Thyroid gland (tissue), 4 donors: ENCODE results near the gene TRMU. TPM values are rescaled to one million over a fixed set of nuclear protein-coding genes. Genes with fewer than 3 reads are reported as not detected.

Experiments used
- DNase-seq, 2 donors: peaks; one replicate each; pipeline ENCODE4 v3.0.0-alpha.2; 2019
- H3K27ac ChIP-seq, 3 donors: fragments of 200-600 bp; sonication (generic); 1 replicate in 2 of 3; 2 replicates in 1 of 3; pipeline ENCODE4 v1.5.1; 2016 to 2019; ENCODE audit warnings: mild to moderate bottlenecking in 1 of 3, moderate library complexity in 1 of 3
- H3K27me3 ChIP-seq: fragments of 200-600 bp; sonication (generic); one replicate; pipeline ENCODE4 v1.5.1; 2019
- H3K36me3 ChIP-seq, 2 donors: fragments of 200-600 bp; sonication (generic); one replicate each; pipeline ENCODE4 v1.5.1; 2016 to 2019
- H3K4me1 ChIP-seq, 2 donors: fragments of 200-600 bp; sonication (generic); one replicate each; pipeline ENCODE4 v1.5.1; 2017 to 2019
- H3K4me3 ChIP-seq, 3 donors: fragments of 200-600 bp; sonication (generic); replicated peaks in 1 of 3; 1 replicate in 2 of 3; 2 replicates in 1 of 3; pipeline ENCODE4 v1.5.1; 2016; ENCODE audit warnings: mild to moderate bottlenecking in 1 of 3
- H3K9me3 ChIP-seq: fragments of 200-600 bp; sonication (generic); one replicate; pipeline ENCODE4 v1.5.1; 2017
- POLR2A ChIP-seq, 2 donors: fragments of 450-650 bp; IDR thresholded peaks; one replicate each; pipeline ENCODE4 v1.6.1; 2017; ENCODE audit warnings: antibody characterized with exemption in 2 of 2, mild to moderate bottlenecking in 2 of 2, moderate library complexity in 1 of 2
- WGBS, 2 donors: methylation state at CpG; one replicate each; pipeline ENCODE4 v1.1.5; 2017; 5-methylcytosine and 5-hydroxymethylcytosine counted together
- intact Hi-C: fragments of 100-400 bp; cut with DNase I; formaldehyde crosslinking; loops from one replicate; pipeline ENCODE4 v1.15.1; 2023
- total RNA-seq, 4 donors: library from RNA; depleted of rRNA; stranded (reverse); fragments of >200 nt; gene quantifications; one replicate each; pipeline ENCODE4 v1.2.3, GENCODE V29; 2016
- TF ChIP-seq, protein P1 (sequence below), 6 experiments: fragments of 200-600 bp in 3 of 6; fragments of 450-650 bp in 3 of 6; sonication (generic) in 3 of 6; IDR thresholded peaks; one replicate each; pipeline ENCODE4 v1.5.1; 2016 to 2019; ENCODE audit warnings: antibody characterized with exemption in 6 of 6, mild to moderate bottlenecking in 2 of 6, inconsistent platforms in 1 of 6, moderate library complexity in 1 of 6

Gene TRMU
- total RNA-seq, 4 donors from 2014 or later, result 30.7 to 113 (median 49.0) TPM

DNA sequence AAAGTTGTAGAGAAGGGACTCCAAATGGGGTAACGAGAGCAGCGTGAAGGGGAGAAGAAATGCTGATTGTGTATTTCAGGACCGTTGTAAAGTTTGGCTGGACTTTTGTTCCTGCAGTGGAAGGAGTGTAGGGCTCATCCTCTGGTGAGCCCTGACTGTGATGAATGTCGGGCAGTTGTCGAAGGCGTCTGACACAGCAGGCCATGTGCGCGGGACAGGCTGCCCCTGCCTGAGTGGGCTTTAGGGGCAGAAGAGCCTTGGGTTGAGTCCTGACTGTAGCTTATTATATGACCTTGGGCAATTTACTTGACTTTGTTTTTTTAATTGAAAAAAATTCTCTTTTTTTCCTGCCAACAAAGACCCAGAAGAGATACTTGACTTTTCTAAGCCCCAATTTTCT lies 3.1 kb downstream of the TRMU start:
- TF ChIP-seq, protein P1, sequence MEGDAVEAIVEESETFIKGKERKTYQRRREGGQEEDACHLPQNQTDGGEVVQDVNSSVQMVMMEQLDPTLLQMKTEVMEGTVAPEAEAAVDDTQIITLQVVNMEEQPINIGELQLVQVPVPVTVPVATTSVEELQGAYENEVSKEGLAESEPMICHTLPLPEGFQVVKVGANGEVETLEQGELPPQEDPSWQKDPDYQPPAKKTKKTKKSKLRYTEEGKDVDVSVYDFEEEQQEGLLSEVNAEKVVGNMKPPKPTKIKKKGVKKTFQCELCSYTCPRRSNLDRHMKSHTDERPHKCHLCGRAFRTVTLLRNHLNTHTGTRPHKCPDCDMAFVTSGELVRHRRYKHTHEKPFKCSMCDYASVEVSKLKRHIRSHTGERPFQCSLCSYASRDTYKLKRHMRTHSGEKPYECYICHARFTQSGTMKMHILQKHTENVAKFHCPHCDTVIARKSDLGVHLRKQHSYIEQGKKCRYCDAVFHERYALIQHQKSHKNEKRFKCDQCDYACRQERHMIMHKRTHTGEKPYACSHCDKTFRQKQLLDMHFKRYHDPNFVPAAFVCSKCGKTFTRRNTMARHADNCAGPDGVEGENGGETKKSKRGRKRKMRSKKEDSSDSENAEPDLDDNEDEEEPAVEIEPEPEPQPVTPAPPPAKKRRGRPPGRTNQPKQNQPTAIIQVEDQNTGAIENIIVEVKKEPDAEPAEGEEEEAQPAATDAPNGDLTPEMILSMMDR (IDR thresholded peaks at IDR 0.05), result no peak
- no peak for TF ChIP-seq POLR2A (IDR thresholded peaks at IDR 0.05)
- H3K4me1 ChIP-seq, result peaks cover 7 to 16% of the 10 kb centered on the region in 2 donors
- no peak overlapping the region for H3K27ac ChIP-seq
- no peaks in the 10 kb centered on the region for H3K27me3 ChIP-seq
- H3K4me3 ChIP-seq, result no peak overlapping the region
- WGBS, 2 donors, result 92 to 96% methylated on average over 8 of the region's 8 CpGs
- intact Hi-C loops, result no loop called here
- H3K9me3 ChIP-seq, result no peaks in the 10 kb centered on the region
- DNase-seq, result no peak
- H3K36me3 ChIP-seq, result peaks cover 35% of the 10 kb centered on the region in 2 donors

DNA sequence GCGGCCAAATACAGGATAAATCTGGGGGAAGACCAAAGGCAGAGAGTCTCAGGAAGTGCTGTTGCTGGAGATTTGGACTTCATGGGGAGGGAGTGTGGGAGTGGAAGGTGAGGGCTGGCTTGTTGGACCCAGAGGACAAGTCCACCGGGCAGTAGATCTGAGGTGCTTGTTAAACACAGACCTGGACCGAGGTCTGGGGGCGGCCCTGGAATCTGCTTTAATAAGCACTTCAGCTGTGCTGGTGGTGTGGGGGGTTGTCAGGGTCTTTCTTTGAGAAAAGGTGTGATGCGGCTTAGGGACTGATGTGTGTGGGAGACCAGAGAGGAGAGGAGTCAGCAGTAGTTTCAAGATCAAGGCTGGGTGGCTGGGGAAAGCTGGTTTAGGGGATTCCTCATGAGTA lies 4.4 kb downstream of the TRMU start:
- Histone ChIP-seq H3K36me3 (peaks cover 45 to 47% of the 10 kb centered on the region in 2 donors), H3K4me1 (peaks cover 7 to 12% of the 10 kb centered on the region in 2 donors), H3K4me3 (no peak overlapping the region), H3K27me3 (no peaks in the 10 kb centered on the region), H3K9me3 (no peaks in the 10 kb centered on the region), H3K27ac (no peak overlapping the region)
- no peak for DNase-seq
- TF ChIP-seq, protein P1 (IDR thresholded peaks at IDR 0.05), result no peak
- no peak for TF ChIP-seq POLR2A (IDR thresholded peaks at IDR 0.05)
- WGBS, 2 donors, result 93 to 96% methylated on average over 5 of the region's 5 CpGs
- intact Hi-C loops, result no loop called here

DNA sequence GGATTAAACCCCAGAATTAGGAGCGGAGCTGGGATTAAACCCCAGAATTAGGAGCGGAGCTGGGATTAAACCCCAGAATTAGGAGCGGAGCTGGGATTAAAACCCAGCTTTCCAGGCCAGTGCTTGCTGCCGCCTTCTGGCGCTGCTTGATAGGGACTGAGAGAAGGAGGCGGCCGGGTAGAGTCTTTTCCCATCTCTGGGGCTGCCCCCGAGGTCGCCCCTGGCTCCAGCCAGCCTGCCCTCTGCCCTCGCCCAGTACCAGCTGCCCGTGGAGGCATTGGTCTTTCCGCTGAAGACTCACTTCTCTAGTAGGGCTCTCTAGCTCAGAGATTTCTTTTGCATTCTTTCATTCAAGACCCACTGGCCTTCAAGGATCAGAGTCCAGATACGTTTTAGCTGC lies 5.2 kb downstream of the TRMU start:
- H3K4me3 ChIP-seq, result no peak overlapping the region
- H3K27ac ChIP-seq, result no peak overlapping the region
- H3K9me3 ChIP-seq, result no peaks in the 10 kb centered on the region
- H3K27me3 ChIP-seq, result no peaks in the 10 kb centered on the region
- no peak for TF ChIP-seq POLR2A (IDR thresholded peaks at IDR 0.05)
- TF ChIP-seq, protein P1 (IDR thresholded peaks at IDR 0.05), result no peak
- WGBS, 2 donors, result 95 to 98% methylated on average over 11 to 13 of the region's 13 CpGs
- H3K4me1 ChIP-seq, result peaks cover 7 to 8% of the 10 kb centered on the region in 2 donors
- intact Hi-C loops, result no loop called here
- no peak for DNase-seq
- H3K36me3 ChIP-seq, result peaks cover 52 to 54% of the 10 kb centered on the region in 2 donors

DNA sequence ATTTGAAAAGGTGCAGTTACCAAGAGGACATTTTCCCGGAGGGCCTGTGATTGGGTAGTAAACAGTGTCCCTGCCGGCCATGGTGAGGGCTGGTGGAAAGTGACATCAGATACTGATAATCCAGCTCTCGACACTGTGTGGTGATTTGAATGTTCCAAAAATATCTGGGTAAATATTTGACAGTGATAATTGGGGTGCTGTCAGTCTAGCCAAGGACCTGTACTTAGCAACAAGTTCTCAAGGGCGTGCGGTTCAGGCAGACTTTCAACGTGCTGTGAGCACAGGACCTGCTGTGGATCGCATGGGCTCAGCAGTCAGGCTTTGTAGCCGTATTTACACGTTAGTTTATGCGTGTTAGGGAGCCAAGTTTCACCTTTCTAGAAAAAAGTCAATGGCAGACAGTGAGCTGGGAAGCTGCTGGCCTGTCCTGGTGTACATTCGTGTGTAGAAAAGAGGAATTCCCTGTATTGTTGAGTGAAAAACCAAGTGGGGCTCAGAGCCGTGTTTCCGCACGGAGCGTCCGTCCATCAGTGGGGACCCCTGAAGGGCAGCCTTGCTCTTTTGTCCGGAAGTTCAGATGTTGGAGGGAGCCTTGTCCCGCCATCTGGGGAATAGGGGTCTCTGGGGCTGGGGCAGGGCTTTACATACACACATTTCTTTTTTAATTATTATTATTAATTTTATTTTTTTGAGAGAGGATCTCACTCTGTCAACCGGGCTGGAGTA lies 11.3 kb downstream of the TRMU start:
- Histone ChIP-seq H3K27ac (no peak overlapping the region), H3K9me3 (no peaks in the 10 kb centered on the region), H3K36me3 (peaks cover 67 to 70% of the 10 kb centered on the region in 2 donors), H3K4me1 (peaks cover 6 to 7% of the 10 kb centered on the region in 2 donors), H3K4me3 (no peak overlapping the region), H3K27me3 (no peaks in the 10 kb centered on the region)
- 95 to 96% methylated on average over 19 of the region's 19 CpGs for WGBS, 2 donors
- no peak for DNase-seq
- intact Hi-C loops, result no loop called here
- TF ChIP-seq, protein P1 (IDR thresholded peaks at IDR 0.05), result no peak
- no peak for TF ChIP-seq POLR2A (IDR thresholded peaks at IDR 0.05)

DNA sequence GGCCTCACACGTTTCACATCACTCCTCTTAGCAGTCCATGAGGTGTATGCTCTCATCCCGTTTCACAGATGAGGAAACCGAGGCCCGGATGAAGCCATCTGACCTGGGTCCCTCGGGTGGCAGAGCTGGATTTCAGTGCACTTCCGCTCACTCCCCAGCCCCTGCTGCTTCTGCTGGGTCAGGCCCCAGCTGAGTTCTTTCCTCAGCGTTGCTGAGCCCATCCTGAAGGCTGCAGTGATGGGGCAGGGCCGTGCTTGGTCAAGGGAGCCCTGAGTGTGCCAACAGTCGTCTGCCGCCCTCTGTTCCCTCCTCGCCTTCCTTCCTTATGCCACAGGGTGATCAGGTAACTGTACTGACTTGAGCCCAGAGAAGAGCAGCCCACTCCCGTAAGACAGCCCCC lies 12.1 kb downstream of the TRMU start:
- TF ChIP-seq POLR2A (IDR thresholded peaks at IDR 0.05), result no peak
- TF ChIP-seq, protein P1 (IDR thresholded peaks at IDR 0.05), result no peak
- intact Hi-C loops, result no loop called here
- Histone ChIP-seq H3K27ac (no peak overlapping the region), H3K27me3 (no peaks in the 10 kb centered on the region), H3K4me3 (no peak overlapping the region), H3K36me3 (peaks cover 74 to 76% of the 10 kb centered on the region in 2 donors), H3K4me1 (peaks cover 6 to 7% of the 10 kb centered on the region in 2 donors), H3K9me3 (no peaks in the 10 kb centered on the region)
- no peak for DNase-seq
- 89 to 91% methylated on average over 12 of the region's 12 CpGs for WGBS, 2 donors
